Measurements from ENCODE around the gene ATAD3C. TPM values are rescaled to one million over a fixed set of nuclear protein-coding genes. Genes with fewer than 3 reads are reported as not detected.
A peak's percentile ranks its signal among the peaks of the same experiment; 100 is the strongest.
"Not testable (repeated sequence)": the region's sequence is repeated elsewhere in the genome, so short reads cannot be mapped to it uniquely, and the experiment has no call there.

The ATAD3C gene
- total RNA-seq, 2 experiments from 2014 or later, result 1.0 to 1.4 TPM

- Mint-ChIP-seq H3K27me3 (ENCODE audit: low read depth) (no peaks in the 10 kb centered on the region), H3K4me3 (no peak overlapping the region), H3K36me3 (ENCODE audit: low read depth) (peaks cover 65% of the 10 kb centered on the region), H3K27ac (no peak overlapping the region), H3K9me3 (ENCODE audit: insufficient read depth) (peaks cover 4% of the 10 kb centered on the region), H3K4me1 (ENCODE audit: low read depth) (no peaks in the 10 kb centered on the region)
- ChIA-PET POLR2A (no interaction called here), CTCF (no interaction called here)
- no peak for DNase-seq
- no peak for ATAC-seq
Measured at GRCh38 chr1:1489231-1489630, 39.7 kb downstream of the ATAD3C start.

GRCh38 chr1:1489861-1490260 is 40.4 kb downstream of the ATAD3C start:
- peaks cover 4% of the 10 kb centered on the region for H3K9me3 Mint-ChIP-seq (ENCODE audit: insufficient read depth)
- POLR2A ChIA-PET, result no interaction called here
- no peak for DNase-seq
- no peaks in the 10 kb centered on the region for H3K27me3 Mint-ChIP-seq (ENCODE audit: low read depth)
- no peaks in the 10 kb centered on the region for H3K4me1 Mint-ChIP-seq (ENCODE audit: low read depth)
- no peak overlapping the region for H3K4me3 Mint-ChIP-seq
- H3K36me3 Mint-ChIP-seq (ENCODE audit: low read depth), result peaks cover 64% of the 10 kb centered on the region
- H3K27ac Mint-ChIP-seq, result no peak overlapping the region
- ATAC-seq, result no peak
- CTCF ChIA-PET, result no interaction called here

GRCh38 chr1:1490633-1491230 is 41.2 kb downstream of the ATAD3C start:
- Mint-ChIP-seq H3K36me3 (ENCODE audit: low read depth) (peaks cover 66% of the 10 kb centered on the region), H3K27me3 (ENCODE audit: low read depth) (no peaks in the 10 kb centered on the region), H3K4me1 (ENCODE audit: low read depth) (no peaks in the 10 kb centered on the region), H3K9me3 (ENCODE audit: insufficient read depth) (peaks cover 4% of the 10 kb centered on the region), H3K4me3 (no peak overlapping the region), H3K27ac (no peak overlapping the region)
- ATAC-seq (no peak), DNase-seq (no peak)
- CTCF ChIA-PET, result no interaction called here
- POLR2A ChIA-PET, result no interaction called here

DNA sequence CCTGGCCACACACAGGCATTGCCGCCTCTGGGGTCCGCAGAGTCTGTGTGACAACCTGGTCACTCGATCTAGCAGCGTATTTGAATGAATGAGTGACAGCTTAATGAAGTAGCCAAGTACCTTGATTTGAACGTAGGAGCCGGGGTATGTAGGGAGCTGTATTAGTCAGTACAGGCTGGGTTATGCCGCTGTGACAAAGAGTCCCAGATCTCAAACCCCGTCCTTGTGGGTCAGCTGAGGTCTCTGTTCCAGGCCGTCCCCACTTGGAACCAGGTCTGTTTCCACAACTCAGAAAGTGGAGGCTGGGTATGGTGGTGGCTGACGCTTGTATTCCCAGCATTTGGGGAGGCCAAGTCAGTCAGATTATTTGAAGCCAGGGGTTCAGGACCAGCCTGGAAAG is 42.1 kb downstream of the ATAD3C start:
- ATAC-seq (no peak), DNase-seq (no peak)
- no peak overlapping the region for H3K27ac Mint-ChIP-seq
- POLR2A ChIA-PET, result no interaction called here
- CTCF ChIA-PET, result no interaction called here
- H3K4me1 Mint-ChIP-seq (ENCODE audit: low read depth), result no peaks in the 10 kb centered on the region
- peaks cover 4% of the 10 kb centered on the region for H3K9me3 Mint-ChIP-seq (ENCODE audit: insufficient read depth)
- no peak overlapping the region for H3K4me3 Mint-ChIP-seq
- no peaks in the 10 kb centered on the region for H3K27me3 Mint-ChIP-seq (ENCODE audit: low read depth)
- peaks cover 66% of the 10 kb centered on the region for H3K36me3 Mint-ChIP-seq (ENCODE audit: low read depth)

DNA sequence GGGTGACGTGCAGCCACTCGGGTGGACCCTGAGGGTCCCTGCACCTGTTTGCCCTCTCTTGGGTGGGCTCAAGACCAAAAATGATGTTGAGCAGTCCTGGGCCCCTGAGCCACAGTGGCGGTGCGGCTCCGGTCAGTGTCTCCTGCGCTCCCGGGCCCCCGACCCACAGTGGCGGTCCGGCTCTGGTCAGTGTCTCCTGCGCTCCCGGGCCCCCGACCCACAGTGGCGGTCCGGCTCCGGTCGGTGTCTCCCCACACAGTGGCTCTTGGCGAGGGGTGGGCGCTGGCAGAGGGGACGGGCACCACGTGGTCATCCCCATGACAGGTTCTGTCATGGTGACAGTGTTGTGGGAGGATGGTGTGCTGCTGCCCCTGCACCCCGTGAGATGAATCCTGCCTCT is 44.8 kb downstream of the ATAD3C start:
- H3K9me3 Mint-ChIP-seq (ENCODE audit: insufficient read depth); ATAC-seq; H3K4me1 Mint-ChIP-seq (ENCODE audit: low read depth); POLR2A ChIA-PET; H3K27ac Mint-ChIP-seq; H3K4me3 Mint-ChIP-seq; DNase-seq; H3K27me3 Mint-ChIP-seq (ENCODE audit: low read depth); CTCF ChIA-PET: not testable (repeated sequence)
- H3K36me3 Mint-ChIP-seq (ENCODE audit: low read depth), result peaks cover 47% of the 10 kb centered on the region

GRCh38 chr1:1495461-1495975 is 46.0 kb downstream of the ATAD3C start:
- H3K4me3 Mint-ChIP-seq; H3K4me1 Mint-ChIP-seq (ENCODE audit: low read depth); H3K9me3 Mint-ChIP-seq (ENCODE audit: insufficient read depth); ATAC-seq; DNase-seq; CTCF ChIA-PET; H3K27me3 Mint-ChIP-seq (ENCODE audit: low read depth); POLR2A ChIA-PET; H3K27ac Mint-ChIP-seq: not testable (repeated sequence)
- peaks cover 36% of the 10 kb centered on the region for H3K36me3 Mint-ChIP-seq (ENCODE audit: low read depth)

GRCh38 chr1:1504777-1505365 is 55.4 kb downstream of the ATAD3C start:
- not testable (repeated sequence) for H3K36me3 Mint-ChIP-seq (ENCODE audit: low read depth); H3K27me3 Mint-ChIP-seq (ENCODE audit: low read depth); H3K9me3 Mint-ChIP-seq (ENCODE audit: insufficient read depth)
- Mint-ChIP-seq H3K27ac (peak overlapping the region; percentile 88), H3K4me1 (ENCODE audit: low read depth) (peaks cover 18% of the 10 kb centered on the region), H3K4me3 (peak overlapping the region; percentile 50)
- DNase-seq, result peak; percentile 85
- CTCF ChIA-PET, result interaction anchor here (0.7 to 2.0 kb wide), 14 partner anchors 10 to 491 kb away, joined by 3 to 13 read pairs (median 5); partner anchors contain the start of genes CCNL2 and ISG15
- ATAC-seq, result peak; percentile 82
- POLR2A ChIA-PET, result interaction anchor here (1.6 kb wide), 1 partner anchor 97 kb away, joined by 4 read pairs; the partner anchor contains the start of gene MRPL20

DNA sequence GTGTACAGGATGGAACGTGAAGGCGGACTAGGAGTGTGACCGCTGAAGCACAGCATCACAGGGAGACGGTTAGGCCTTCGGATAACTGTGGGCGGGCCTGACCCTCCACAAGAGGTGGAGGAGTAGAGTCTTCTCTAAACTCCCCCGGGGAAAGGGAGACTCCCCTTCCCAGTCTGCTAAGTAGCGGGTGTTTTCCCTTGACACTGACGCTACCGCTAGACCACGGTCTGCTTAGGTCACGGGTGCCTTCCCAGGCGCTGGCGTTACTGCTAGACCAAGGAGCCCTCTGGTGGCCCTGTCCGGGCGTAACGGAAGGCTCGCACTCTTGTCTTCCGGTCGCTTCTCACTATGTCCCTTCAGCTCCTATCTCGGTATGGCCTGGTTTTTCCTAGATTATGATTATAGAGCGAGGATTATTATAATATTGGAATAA is 55.9 kb downstream of the ATAD3C start:
- not testable (repeated sequence) for H3K36me3 Mint-ChIP-seq (ENCODE audit: low read depth); H3K27me3 Mint-ChIP-seq (ENCODE audit: low read depth); H3K9me3 Mint-ChIP-seq (ENCODE audit: insufficient read depth)
- Mint-ChIP-seq H3K4me1 (ENCODE audit: low read depth) (peaks cover 18% of the 10 kb centered on the region), H3K4me3 (peak overlapping the region; percentile 50), H3K27ac (peak overlapping the region; percentile 88)
- peak; percentile 43 for ATAC-seq
- DNase-seq, result peak; percentile 34
- CTCF ChIA-PET, result interaction anchor here (1.2 to 2.0 kb wide), 10 partner anchors 31 to 492 kb away, joined by 3 to 13 read pairs (median 6); partner anchors contain the start of genes CCNL2 and ISG15
- POLR2A ChIA-PET, result interaction anchor here (1.6 kb wide), 1 partner anchor 98 kb away, joined by 4 read pairs; the partner anchor contains the start of gene MRPL20

GRCh38 chr1:1505801-1506200 is 56.3 kb downstream of the ATAD3C start:
- not testable (repeated sequence) for ATAC-seq; H3K27ac Mint-ChIP-seq; H3K4me3 Mint-ChIP-seq; H3K27me3 Mint-ChIP-seq (ENCODE audit: low read depth); DNase-seq; H3K36me3 Mint-ChIP-seq (ENCODE audit: low read depth); H3K9me3 Mint-ChIP-seq (ENCODE audit: insufficient read depth)
- CTCF ChIA-PET, result interaction anchor here (1.4 to 2.0 kb wide), 2 partner anchors 106 to 492 kb away, joined by 4 to 13 read pairs; partner anchors contain the start of genes CCNL2 and ISG15
- POLR2A ChIA-PET, result interaction anchor here (1.6 kb wide), 1 partner anchor 98 kb away, joined by 4 read pairs; the partner anchor contains the start of gene MRPL20
- peaks cover 20% of the 10 kb centered on the region for H3K4me1 Mint-ChIP-seq (ENCODE audit: low read depth)

- no peaks in the 10 kb centered on the region for H3K36me3 Mint-ChIP-seq (ENCODE audit: low read depth)
- CTCF ChIA-PET, result no interaction called here
- no peak overlapping the region for H3K27ac Mint-ChIP-seq
- DNase-seq, result no peak
- POLR2A ChIA-PET, result no interaction called here
- no peak overlapping the region for H3K4me3 Mint-ChIP-seq
- no peaks in the 10 kb centered on the region for H3K9me3 Mint-ChIP-seq (ENCODE audit: insufficient read depth)
- ATAC-seq, result no peak
- H3K4me1 Mint-ChIP-seq (ENCODE audit: low read depth), result peaks cover 24% of the 10 kb centered on the region
- H3K27me3 Mint-ChIP-seq (ENCODE audit: low read depth), result no peaks in the 10 kb centered on the region
Measured at GRCh38 chr1:1507305-1507704, 57.8 kb downstream of the ATAD3C start.

DNA sequence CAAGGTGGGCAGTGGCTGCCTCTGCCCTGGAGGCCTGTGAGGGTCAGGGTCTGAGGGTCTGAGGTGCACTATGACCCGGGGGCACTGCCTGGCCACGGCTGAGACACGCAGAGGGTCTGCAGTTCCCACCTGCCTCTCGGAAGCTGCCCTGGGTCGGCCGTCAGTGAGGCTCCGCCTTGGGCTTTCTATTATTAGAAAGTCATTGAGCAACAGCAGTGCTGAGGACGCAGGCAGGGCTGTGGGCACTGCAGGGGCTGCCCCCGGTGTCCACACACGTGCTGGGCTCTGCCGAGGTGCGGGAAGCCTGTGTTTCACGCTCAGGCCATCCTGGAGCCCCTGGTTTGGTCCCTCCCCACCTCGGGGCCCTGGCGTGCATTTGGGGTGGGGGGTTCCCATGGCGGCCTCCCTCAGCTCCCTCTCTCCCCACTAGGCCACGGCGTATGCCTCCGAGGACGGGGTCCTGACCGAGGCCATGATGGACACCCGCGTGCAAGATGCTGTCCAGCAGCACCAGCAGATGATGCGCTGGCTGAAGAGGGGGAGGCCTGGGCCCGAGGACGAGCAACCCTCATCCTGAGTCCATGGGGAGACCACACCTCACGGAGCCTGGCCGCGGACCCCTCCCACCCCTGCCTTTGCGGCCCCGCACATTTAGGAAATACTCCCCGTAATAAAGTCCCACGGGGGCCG is 59.4 kb downstream of the ATAD3C start:
- DNase-seq; POLR2A ChIA-PET; H3K36me3 Mint-ChIP-seq (ENCODE audit: low read depth); H3K27me3 Mint-ChIP-seq (ENCODE audit: low read depth); CTCF ChIA-PET; H3K9me3 Mint-ChIP-seq (ENCODE audit: insufficient read depth); H3K4me3 Mint-ChIP-seq; H3K27ac Mint-ChIP-seq; ATAC-seq: not testable (repeated sequence)
- peaks cover 28% of the 10 kb centered on the region for H3K4me1 Mint-ChIP-seq (ENCODE audit: low read depth)

GRCh38 chr1:1509465-1509850 is 60.0 kb downstream of the ATAD3C start:
- H3K36me3 Mint-ChIP-seq (ENCODE audit: low read depth); H3K4me3 Mint-ChIP-seq; POLR2A ChIA-PET; ATAC-seq; CTCF ChIA-PET; H3K9me3 Mint-ChIP-seq (ENCODE audit: insufficient read depth); DNase-seq; H3K27ac Mint-ChIP-seq; H3K27me3 Mint-ChIP-seq (ENCODE audit: low read depth): not testable (repeated sequence)
- H3K4me1 Mint-ChIP-seq (ENCODE audit: low read depth), result peaks cover 30% of the 10 kb centered on the region
